ENCODE measurements around the gene PPFIBP1. TPM values are rescaled to one million over a fixed set of nuclear protein-coding genes. Genes with fewer than 3 reads are reported as not detected.
"Not testable (repeated sequence)": the region's sequence is repeated elsewhere in the genome, so short reads cannot be mapped to it uniquely, and the experiment has no call there.

PPFIBP1 gene
- total RNA-seq, 4 donors from 2014 or later = 48.6 to 148 (median 74.8) TPM

- H3K27ac ChIP-seq = no peak overlapping the region
- no peak overlapping the region for H3K4me3 ChIP-seq
- peaks cover 20% of the 10 kb centered on the region for H3K4me1 ChIP-seq
- H3K9me3 ChIP-seq = no peaks in the 10 kb centered on the region
- TF ChIP-seq CTCF (IDR thresholded peaks at IDR 0.05) (no peak), POLR2A (IDR thresholded peaks at IDR 0.05) (no peak), EP300 (IDR thresholded peaks at IDR 0.05) (no peak), POLR2AphosphoS5 (IDR thresholded peaks at IDR 0.05) (no peak)
- 83% methylated on average over 7 of the region's 7 CpGs for WGBS
- DNase-seq (ENCODE audit: low spot score in 2 of 2) = no peak
- H3K36me3 ChIP-seq = peaks cover 4% of the 10 kb centered on the region
- H3K27me3 ChIP-seq = no peaks in the 10 kb centered on the region
Observed at GRCh38 chr12:27578689-27579372, 54.8 kb downstream of the PPFIBP1 start.

GRCh38 chr12:27580561-27581330 is 56.7 kb downstream of the PPFIBP1 start:
- peaks cover 4% of the 10 kb centered on the region for H3K36me3 ChIP-seq
- no peak overlapping the region for H3K4me3 ChIP-seq
- no peaks in the 10 kb centered on the region for H3K9me3 ChIP-seq
- H3K27me3 ChIP-seq = no peaks in the 10 kb centered on the region
- no peak for DNase-seq (ENCODE audit: low spot score in 2 of 2)
- peaks cover 16% of the 10 kb centered on the region for H3K4me1 ChIP-seq
- TF ChIP-seq POLR2AphosphoS5 (IDR thresholded peaks at IDR 0.05) = no peak
- no peak for TF ChIP-seq EP300 (IDR thresholded peaks at IDR 0.05)
- no peak for TF ChIP-seq CTCF (IDR thresholded peaks at IDR 0.05)
- no peak for TF ChIP-seq POLR2A (IDR thresholded peaks at IDR 0.05)
- 72% methylated on average over 7 of the region's 9 CpGs for WGBS
- no peak overlapping the region for H3K27ac ChIP-seq

- WGBS = 86% methylated on average over 1 of the region's 1 CpG
- not testable (repeated sequence) for H3K9me3 ChIP-seq; H3K36me3 ChIP-seq; DNase-seq (ENCODE audit: low spot score in 2 of 2); H3K4me3 ChIP-seq; H3K27me3 ChIP-seq; H3K27ac ChIP-seq
- peaks cover 16% of the 10 kb centered on the region for H3K4me1 ChIP-seq
Observed at GRCh38 chr12:27581331-27581671, 57.3 kb downstream of the PPFIBP1 start.

GRCh38 chr12:27581833-27582232 is 57.8 kb downstream of the PPFIBP1 start:
- 72% methylated on average over 3 of the region's 3 CpGs for WGBS
- not testable (repeated sequence) for H3K9me3 ChIP-seq; H3K36me3 ChIP-seq; H3K27ac ChIP-seq; DNase-seq (ENCODE audit: low spot score in 2 of 2); H3K27me3 ChIP-seq; H3K4me3 ChIP-seq
- peaks cover 16% of the 10 kb centered on the region for H3K4me1 ChIP-seq

- H3K9me3 ChIP-seq; DNase-seq (ENCODE audit: low spot score in 2 of 2); H3K27me3 ChIP-seq; H3K36me3 ChIP-seq; H3K4me3 ChIP-seq: not testable (repeated sequence)
- Histone ChIP-seq H3K4me1 (peaks cover 16% of the 10 kb centered on the region), H3K27ac (peak overlapping the region; percentile 42)
- 50% methylated on average over 5 of the region's 5 CpGs for WGBS
Observed at GRCh38 chr12:27582445-27582844, 58.4 kb downstream of the PPFIBP1 start.

- peaks cover 20% of the 10 kb centered on the region for H3K4me1 ChIP-seq
- 53% methylated on average over 3 of the region's 3 CpGs for WGBS
Observed at GRCh38 chr12:27583057-27583797, 59.2 kb downstream of the PPFIBP1 start.

More at GRCh38 chr12:27583057-27583797, 59.2 kb downstream of the PPFIBP1 start:
- peaks cover 4% of the 10 kb centered on the region for H3K36me3 ChIP-seq
- H3K9me3 ChIP-seq = no peaks in the 10 kb centered on the region
- no peak for DNase-seq (ENCODE audit: low spot score in 2 of 2)
- H3K27ac ChIP-seq = peak overlapping the region; percentile 42
- TF ChIP-seq CTCF (IDR thresholded peaks at IDR 0.05) (no peak), POLR2AphosphoS5 (IDR thresholded peaks at IDR 0.05) (no peak), EP300 (IDR thresholded peaks at IDR 0.05) (no peak), POLR2A (IDR thresholded peaks at IDR 0.05) (no peak)
- H3K4me3 ChIP-seq = no peak overlapping the region
- H3K27me3 ChIP-seq = no peaks in the 10 kb centered on the region

All from suprapubic skin (tissue), 4 donors.